NB4 (cell line): ENCODE measurements around the gene SNHG17.

Source experiments
- CTCF ChIP-seq: IDR thresholded peaks from one replicate; pipeline ENCODE4 v1.5.1; 2012; ENCODE audit warnings: low read depth, low read length
- MAX ChIP-seq: IDR thresholded peaks from 2 replicates; pipeline ENCODE4 v1.6.1; 2011; ENCODE audit warnings: low read depth, low read length

GRCh38 chr20:38405132-38405531 is 30.0 kb downstream of the SNHG17 start:
- TF ChIP-seq MAX (no peak), CTCF (no peak)
